Loucy (cell line): ENCODE measurements around the gene RGL3.
"Not testable (repeated sequence)": the region's sequence is repeated elsewhere in the genome, so short reads cannot be mapped to it uniquely, and the experiment has no call there.

Source experiments
- H2AFZ ChIP-seq: fragments of 200-600 bp; sonication (generic); 2 replicates; pipeline ENCODE4 v1.6.0; 2016; ENCODE audit warnings: antibody characterized with exemption, mild to moderate bottlenecking, low read length, moderate library complexity
- H3F3A ChIP-seq: fragments of 200-600 bp; 2 replicates; pipeline ENCODE4 v1.6.0; 2016; ENCODE audit warnings: antibody characterized with exemption, low read depth, mild to moderate bottlenecking
- H3K27me3 ChIP-seq: fragments of 200-600 bp; sonication (generic); 2 replicates; pipeline ENCODE4 v1.6.1; 2014; ENCODE audit warnings: low read length, mild to moderate bottlenecking; ENCODE audit not compliant: insufficient read depth, poor library complexity, severe bottlenecking
- H3K36me3 ChIP-seq: fragments of 200-600 bp; sonication (generic); 2 replicates; pipeline ENCODE4 v1.6.1; 2016; ENCODE audit warnings: low read length; ENCODE audit not compliant: insufficient read depth
- H3K4me1 ChIP-seq: fragments of 200-600 bp; sonication (generic); 2 replicates; pipeline ENCODE4 v1.5.1; 2014; ENCODE audit warnings: low read length, mild to moderate bottlenecking; ENCODE audit not compliant: insufficient read depth, poor library complexity, severe bottlenecking
- H3K4me2 ChIP-seq: fragments of 200-600 bp; sonication (generic); 2 replicates; pipeline ENCODE4 v1.6.0; 2014; ENCODE audit warnings: antibody characterized with exemption, low read length, low read depth, mild to moderate bottlenecking; ENCODE audit not compliant: poor library complexity, severe bottlenecking
- H3K4me3 ChIP-seq: fragments of 200-600 bp; sonication (generic); 2 replicates; pipeline ENCODE4 v1.5.1; 2014; ENCODE audit warnings: low read length, mild to moderate bottlenecking, mixed read lengths; ENCODE audit not compliant: poor library complexity, severe bottlenecking
- H3K79me2 ChIP-seq: fragments of 200-600 bp; sonication (generic); 2 replicates; pipeline ENCODE4 v1.6.1; 2014; ENCODE audit warnings: low read length; ENCODE audit not compliant: insufficient read depth
- H3K9ac ChIP-seq: fragments of 200-600 bp; sonication (generic); 2 replicates; pipeline ENCODE4 v1.6.0; 2014; ENCODE audit warnings: mild to moderate bottlenecking, low read depth, low read length, moderate library complexity; ENCODE audit not compliant: poor library complexity, severe bottlenecking
- H3K9me2 ChIP-seq: fragments of 200-600 bp; sonication (generic); replicated peaks from 2 replicates; pipeline ENCODE4 v1.6.1; 2016; ENCODE audit warnings: low read depth, low read length, mixed read lengths
- H3K9me3 ChIP-seq: fragments of 200-600 bp; sonication (generic); 2 replicates; pipeline ENCODE4 v1.6.1; 2014; ENCODE audit warnings: mild to moderate bottlenecking, antibody characterized with exemption, low read length, low read depth; ENCODE audit not compliant: insufficient read depth
- H4K20me1 ChIP-seq: fragments of 200-600 bp; sonication (generic); 2 replicates; pipeline ENCODE4 v1.6.0; 2014; ENCODE audit warnings: antibody characterized with exemption, low read length, mild to moderate bottlenecking; ENCODE audit not compliant: insufficient read depth, poor library complexity, severe bottlenecking
- CTCF ChIP-seq: fragments of 200-600 bp; sonication (generic); conservative IDR thresholded peaks from 2 replicates; pipeline ENCODE4 v1.5.1; 2014; ENCODE audit warnings: mild to moderate bottlenecking, antibody characterized with exemption, low read length
- EZH2phosphoT487 ChIP-seq: fragments of 200-600 bp; IDR thresholded peaks from 2 replicates; pipeline ENCODE4 v1.6.1; 2018; ENCODE audit warnings: antibody characterized with exemption, mild to moderate bottlenecking, moderate library complexity, borderline replicate concordance

Gene RGL3

GRCh38 chr19:11380653-11381537 is 38.2 kb downstream of the RGL3 start:
- H3K9me2 ChIP-seq = no peaks in the 10 kb centered on the region
- peaks cover 11% of the 10 kb centered on the region; the same call in 1 of the 2 replicates for H3K79me2 ChIP-seq
- no peaks in the 10 kb centered on the region for H3K9me3 ChIP-seq
- no peaks in the 10 kb centered on the region for H3K27me3 ChIP-seq
- no peaks in the 10 kb centered on the region for H3K36me3 ChIP-seq
- no peak overlapping the region for H2AFZ ChIP-seq
- no peak overlapping the region for H3K4me2 ChIP-seq
- peaks cover 39% of the 10 kb centered on the region for H3K4me1 ChIP-seq
- H4K20me1 ChIP-seq = peaks cover 5% of the 10 kb centered on the region
- TF ChIP-seq EZH2phosphoT487 (no peak), CTCF (no peak)
- H3K4me3 ChIP-seq = no peak overlapping the region
- no peaks in the 10 kb centered on the region for H3F3A ChIP-seq
- H3K9ac ChIP-seq = no peak overlapping the region

GRCh38 chr19:11379857-11380350 is 39.2 kb downstream of the RGL3 start:
- Histone ChIP-seq H2AFZ (no peak overlapping the region), H3K27me3 (no peaks in the 10 kb centered on the region), H3K4me2 (no peak overlapping the region), H3F3A (no peaks in the 10 kb centered on the region), H3K4me1 (peaks cover 41% of the 10 kb centered on the region), H4K20me1 (peaks cover 5% of the 10 kb centered on the region), H3K79me2 (peaks cover 15% of the 10 kb centered on the region; the same call in 1 of the 2 replicates), H3K9me2 (no peaks in the 10 kb centered on the region), H3K9me3 (no peaks in the 10 kb centered on the region), H3K4me3 (no peak overlapping the region), H3K9ac (no peak overlapping the region), H3K36me3 (no peaks in the 10 kb centered on the region)
- no peak for TF ChIP-seq CTCF

- Histone ChIP-seq H3K79me2 (peaks cover 15% of the 10 kb centered on the region; the same call in 1 of the 2 replicates), H3K4me1 (peaks cover 36% of the 10 kb centered on the region)
- not testable (repeated sequence) for H3K4me3 ChIP-seq, H4K20me1 ChIP-seq, H3K27me3 ChIP-seq, H3K9me3 ChIP-seq, H3K9me2 ChIP-seq, H3K36me3 ChIP-seq, H3K4me2 ChIP-seq, H3K9ac ChIP-seq, H2AFZ ChIP-seq, H3F3A ChIP-seq
Measured at GRCh38 chr19:11379269-11379845, 39.8 kb downstream of the RGL3 start.
